DMS153 treated with DMSO at 0.1 percent for 48 hours (cell line): ENCODE measurements around the gene TXNDC5.
"Not testable (repeated sequence)": the region's sequence is repeated elsewhere in the genome, so short reads cannot be mapped to it uniquely, and the experiment has no call there.

Source experiments
- DNase-seq: peaks from one replicate; lab custom pipeline; 2025; ENCODE audit not compliant: unreplicated experiment; lab: John Stamatoyannopoulos, UW

TXNDC5 gene

DNA sequence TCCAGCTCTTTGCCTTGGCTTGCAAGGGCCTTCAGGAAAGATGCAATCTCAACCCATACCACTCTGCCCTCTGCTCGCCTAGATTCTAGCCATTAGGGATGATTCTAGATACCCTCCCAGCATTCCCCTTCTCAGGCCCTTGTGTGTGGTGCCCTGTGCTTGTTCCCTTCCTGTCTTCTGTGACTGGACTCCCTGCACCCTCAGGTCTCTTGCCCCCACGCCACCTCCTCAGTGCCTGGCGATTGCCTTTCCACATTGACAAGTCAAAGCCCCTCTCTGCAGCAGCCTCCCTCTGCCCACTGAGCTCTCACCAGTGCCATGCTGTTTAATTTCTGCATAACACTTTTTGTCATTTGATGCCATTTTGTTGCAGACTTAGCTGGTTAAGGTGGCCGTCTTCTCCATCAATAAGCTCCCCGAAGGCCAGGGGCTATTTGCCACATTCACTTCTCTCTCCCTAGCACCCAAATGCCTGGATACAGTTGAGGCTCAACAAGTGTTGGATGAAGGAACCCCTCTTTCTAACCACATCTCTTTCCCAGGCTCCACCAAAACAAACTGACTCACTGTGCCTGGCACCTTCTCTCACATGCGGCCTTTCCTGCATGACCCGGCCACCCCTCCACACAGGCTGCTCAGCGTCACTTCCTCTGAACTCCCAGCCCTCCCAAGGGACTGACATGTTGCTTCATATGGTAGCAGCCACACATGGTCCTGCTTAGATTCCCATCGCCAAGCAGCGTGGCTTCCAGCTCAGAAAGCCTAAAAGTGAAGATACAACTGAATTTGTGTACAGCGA is 4.6 kb upstream of the TXNDC5 start:
- no peak for DNase-seq

DNA sequence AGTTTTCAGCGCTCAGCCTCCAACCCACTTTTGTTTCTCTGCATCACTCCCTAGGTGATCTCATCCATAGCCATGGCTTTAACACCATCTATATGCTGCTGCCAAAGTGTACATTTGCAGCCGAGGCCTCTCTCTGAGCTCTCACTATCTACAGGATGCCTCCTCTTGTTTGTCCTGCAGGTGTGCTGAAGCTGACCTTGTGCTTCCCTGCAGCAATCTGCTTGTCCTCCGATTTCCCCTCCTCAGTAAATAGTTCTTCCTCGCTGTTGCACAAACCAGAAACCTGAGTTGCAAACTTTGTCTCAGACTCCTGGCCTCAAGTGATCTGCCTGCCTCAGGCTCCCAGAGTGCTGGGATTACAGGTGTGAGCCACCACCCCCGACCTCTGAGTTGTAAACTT is 3.7 kb upstream of the TXNDC5 start:
- DNase-seq: no peak

DNA sequence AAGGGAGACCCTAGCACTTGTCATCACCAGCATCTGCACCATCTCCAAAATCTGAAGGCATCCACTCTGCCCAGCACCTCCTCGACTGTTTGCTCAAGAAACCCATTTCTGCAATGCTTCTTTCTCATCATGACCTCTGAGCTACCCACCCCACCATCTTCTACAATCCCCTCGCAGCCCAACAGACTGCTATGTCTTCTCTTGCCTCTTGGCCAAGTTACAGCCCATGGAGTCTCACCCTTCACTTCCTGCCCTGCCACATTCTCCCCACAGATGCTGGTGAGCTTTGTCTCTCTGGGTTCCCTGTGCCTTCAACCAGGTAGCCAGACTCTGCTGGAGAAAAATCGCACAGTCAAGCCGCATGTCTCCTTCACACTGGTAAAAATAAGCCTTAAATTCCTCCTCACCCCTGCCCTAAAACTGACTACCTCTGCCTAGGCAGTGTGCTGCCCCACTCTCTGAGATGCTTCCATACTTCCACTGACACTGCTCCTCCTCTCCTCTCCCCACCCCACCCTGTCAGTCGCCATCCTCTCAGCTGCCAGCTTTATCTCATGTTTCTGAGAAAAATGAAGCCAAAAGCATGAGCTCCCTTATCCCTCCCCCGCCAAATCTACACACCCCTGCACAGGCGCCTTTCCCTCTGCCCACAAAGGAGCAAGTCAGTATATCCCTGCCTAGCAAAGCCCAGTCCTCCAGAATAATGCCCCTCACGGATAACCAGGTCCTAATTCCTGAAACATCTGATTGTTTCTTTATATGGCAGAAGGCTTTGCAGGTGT is 2.3 kb upstream of the TXNDC5 start:
- no peak for DNase-seq

DNA sequence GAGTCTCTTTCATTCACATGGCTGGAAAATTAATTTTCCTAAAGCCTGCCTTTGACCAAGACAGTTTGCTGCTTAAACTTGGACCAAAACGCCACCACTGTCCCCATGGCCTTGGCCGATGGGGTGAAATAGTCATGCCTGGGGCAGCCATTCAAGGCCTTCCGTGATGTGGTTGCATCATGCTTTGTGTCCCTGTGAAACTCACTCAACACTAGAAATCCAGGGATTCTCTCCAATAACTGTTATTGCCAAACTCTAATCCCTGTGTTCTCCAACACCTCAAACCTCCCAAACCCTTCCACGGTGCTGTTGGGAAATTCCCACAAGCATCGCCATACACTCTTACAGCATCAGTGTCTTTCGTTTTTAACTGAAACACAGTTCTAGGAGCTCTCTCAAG is 1.4 kb upstream of the TXNDC5 start:
- DNase-seq: no peak

DNA sequence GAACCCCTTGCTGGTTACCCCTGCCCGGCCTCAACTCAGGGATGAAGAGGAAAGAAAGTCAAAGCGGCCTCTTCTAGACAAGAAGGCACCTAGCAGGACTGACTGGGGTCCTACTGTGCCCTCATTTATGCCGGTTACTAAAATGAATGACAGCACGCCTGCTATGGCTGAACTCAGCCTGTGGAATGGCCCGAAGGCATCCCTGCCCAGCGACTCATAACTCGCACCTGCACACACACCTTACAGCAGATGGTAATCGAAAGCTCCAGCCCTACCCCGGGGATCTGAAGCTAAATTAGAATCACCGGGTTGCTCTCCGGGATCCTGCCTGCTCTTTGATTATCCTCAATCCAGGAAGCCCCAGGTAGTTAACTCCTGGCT is 747 bp upstream of the TXNDC5 start:
- DNase-seq: no peak

DNA sequence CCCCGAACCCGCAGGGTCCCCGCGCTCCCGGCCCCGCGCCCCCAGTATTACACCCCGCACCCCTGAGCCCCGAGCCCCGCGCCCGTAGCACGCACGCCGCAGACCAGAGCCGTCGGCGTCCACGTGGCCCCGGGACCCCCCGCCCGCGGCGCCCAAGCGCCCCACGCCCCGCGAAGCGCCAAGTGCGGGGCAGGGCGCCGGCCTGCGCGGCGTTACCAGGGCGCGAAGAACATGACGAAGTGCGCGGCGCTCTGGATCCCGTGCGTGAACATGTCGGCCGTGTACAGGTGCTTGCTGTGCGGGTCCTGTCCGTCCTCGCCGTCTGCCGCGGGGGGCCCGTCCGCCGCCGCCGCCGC is 312 bp downstream of the TXNDC5 start:
- no peak for DNase-seq

DNA sequence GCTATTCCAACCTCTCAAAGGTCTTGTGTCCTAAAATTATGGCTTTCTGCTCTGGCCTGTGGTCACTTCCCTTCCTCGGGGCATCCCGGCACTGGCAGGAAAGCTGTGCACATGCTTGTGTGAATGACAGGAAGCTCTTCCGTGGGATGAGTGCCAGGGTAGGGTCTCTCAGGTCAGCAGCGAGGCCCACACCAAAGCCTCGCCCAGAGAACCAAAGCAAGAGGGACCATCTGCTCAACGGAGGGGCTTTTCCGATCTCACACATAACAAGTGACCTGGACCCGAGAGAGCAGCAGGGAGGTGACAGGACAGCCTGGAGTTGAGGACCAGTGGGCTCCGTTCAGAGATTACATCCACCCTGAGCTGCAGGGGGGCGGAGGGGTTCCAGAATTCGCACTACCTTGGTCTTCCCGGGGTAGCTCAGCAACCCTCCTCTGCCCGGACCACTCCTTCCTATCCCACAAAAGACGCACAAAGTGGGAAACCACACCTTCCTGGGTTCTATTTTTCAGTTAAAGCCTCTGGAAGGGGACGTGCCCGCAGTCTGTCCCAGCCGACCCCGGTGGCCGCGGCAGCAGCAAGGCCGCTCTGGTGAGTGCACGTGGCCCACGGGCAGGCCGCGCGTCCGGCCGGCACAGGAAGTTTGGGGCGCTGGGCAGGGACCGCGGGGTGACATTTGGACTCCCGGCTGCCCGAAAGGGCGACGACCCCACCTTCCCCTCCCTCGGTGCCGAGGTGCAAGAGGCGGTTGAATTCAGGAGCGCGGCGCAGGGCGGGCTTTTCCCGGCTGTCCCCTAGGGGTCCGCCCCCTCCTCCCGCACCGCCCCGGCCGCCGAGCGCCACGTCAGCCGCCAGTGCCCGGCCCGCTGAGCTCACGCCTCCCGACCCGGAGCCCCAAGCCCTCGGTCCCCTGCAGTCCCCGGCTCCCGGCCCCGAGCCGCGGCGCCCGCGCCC is 988 bp downstream of the TXNDC5 start:
- DNase-seq: no peak

DNA sequence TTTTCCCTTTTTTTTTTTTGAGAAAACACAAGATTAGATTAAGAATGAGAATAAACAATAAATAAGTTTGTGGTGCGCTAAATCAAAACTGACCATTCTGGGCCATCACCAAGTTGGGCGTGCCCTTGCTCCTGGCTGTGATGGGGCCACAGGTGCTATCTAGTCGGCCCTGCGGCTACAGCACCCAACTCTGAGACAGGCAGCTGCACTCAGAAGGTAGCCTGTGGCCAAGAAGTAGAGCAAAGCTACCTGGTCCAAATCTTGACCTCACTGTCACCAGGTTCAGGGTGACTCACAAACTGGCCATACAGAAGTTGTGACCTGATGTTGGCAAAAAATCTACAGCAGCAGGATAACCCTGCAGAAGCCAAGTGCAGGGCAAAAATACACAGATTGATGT is 3.4 kb downstream of the TXNDC5 start:
- no peak for DNase-seq

DNA sequence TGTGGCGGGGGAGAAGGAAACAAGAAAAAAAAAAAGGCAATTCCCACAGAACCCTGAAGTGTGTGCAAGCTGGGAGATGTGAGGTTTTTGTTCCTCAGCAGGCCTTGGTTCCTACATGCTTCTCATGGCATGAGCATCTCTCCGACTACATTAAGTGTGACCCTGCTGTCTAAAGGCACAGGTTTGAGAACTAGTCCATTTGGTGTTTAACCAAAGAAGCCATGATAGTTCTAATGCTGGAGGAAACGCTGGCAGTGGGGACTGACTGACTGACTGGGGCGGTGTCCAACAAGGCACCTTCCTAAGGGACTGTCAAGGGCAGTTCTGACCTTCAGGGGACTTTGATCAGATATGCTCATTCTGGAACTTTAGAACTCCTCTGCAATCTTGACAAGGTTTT is 3.8 kb downstream of the TXNDC5 start:
- DNase-seq: no peak

DNA sequence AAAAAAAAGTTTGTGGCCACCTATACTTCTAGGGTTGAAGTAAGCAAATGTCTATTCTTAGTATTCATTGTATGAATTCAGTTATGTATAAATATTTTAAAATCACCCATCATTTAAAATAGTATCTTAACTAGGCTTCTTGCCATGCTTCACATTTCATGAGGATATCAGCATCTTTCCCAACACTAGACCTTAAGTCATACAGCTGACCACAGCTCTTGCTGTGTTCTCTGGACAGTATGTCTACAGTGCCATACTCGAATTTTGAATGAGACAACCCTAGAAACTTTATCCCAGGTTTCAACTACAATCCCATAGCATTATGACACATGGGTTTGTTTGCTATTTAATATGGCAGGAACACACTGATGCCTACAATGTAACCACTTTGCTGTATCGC is 5.2 kb downstream of the TXNDC5 start:
- DNase-seq: no peak

DNA sequence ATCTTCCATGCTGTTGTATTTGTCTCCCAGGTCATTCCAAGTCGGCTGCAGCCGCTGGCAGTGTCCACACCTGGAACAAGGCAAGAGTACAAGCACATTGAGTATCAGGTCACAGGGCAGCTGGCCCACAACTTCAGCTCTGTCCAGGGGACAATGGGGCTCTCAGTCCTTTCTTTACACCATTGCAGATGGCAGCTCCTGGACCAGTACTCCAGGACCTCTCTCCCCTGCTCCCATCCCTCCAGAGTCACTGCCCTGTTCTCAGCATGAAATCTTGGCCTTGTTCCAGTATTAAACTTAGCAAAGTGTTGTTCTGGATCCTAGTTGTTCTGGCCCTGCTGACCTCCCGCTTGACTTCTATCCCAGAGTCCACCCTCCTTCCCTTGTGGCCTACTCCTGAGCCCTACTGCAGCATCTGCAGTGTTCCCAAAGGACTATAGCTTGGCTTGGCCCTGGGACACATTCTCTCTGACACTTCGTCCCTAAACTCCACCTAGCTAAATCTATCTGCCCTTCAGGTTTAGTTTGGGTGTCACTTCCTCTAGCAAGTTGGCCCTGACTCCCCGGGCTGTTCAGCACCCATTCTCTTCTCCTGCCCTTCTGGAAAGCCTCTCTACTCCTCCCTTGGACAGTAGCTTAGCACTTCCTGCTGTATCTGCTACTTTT is 5.8 kb downstream of the TXNDC5 start:
- no peak for DNase-seq

DNA sequence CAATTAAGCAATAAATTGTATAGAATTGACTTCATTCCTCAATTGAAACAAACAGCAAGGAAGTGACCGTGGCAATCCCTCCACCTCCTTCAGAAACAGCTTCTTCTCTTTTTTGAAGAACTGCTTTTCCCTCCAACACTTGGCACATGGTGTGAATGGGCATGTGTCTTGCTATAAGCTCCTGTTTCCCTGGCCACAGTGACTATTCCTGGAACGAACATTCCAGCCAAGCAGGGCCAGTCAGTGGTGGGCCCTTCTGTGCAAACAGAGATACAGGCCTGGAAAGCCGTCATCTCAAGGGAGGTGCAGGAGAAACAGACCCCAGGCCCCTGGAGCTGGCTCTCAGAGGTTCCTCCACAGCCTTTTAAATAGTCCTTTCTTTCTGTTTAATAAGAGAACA is 6.9 kb downstream of the TXNDC5 start:
- no peak for DNase-seq

DNA sequence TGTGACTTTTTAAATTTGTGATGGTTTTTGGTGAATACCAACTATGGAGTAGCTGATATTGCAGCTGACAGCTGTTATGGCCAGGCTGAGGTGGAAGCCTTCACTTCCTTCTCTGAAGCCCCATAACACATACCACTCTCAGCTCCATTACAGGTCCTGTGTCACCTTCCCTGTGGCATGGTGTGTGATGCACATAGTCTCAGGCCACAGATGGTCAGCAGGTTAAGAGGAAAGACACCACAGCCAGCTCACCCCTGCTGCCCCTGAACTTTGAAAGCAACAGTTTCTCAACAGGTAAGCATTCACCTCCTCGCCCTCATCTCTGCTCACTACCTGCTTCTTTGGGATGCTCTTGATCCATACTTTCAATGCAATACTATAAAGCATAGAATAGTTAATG is 7.7 kb downstream of the TXNDC5 start:
- no peak for DNase-seq

DNA sequence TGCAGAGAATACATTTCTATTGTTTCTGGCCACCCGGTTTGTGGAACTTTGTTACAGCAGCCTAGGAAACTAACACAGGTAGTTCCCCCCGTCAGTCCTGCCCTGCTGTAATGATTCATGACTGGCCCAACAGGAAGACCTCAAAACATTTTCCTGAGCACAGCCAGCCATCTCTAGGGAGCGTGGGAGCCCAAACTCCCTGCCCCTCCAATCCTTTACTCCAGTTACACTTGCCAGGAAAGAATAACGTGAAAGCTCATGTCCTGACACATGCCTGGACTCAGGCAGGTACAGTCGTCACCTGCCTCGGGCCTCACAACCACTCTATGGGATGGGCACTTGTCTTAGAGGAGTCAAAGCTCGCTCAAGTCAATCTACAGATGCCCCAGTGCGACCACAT is 8.4 kb downstream of the TXNDC5 start:
- DNase-seq: no peak

DNA sequence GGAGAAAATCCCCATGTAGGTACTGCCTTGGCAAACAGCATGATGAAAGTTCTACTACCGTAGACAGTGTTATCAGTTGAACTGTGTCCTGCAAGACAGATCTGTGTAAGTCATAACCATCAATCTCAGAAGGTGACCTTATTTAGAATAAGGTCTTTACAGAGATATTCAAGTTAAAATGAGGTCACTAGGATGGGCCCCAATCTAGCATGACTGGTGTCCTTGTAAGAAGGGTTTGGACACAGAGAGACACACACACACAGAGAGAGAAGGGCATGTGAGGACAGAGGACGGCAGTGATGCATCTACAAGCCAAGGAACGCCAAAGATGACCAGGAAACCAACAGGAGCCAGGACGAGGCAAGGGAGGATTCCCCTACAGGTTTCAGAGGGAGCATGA is 8.8 kb downstream of the TXNDC5 start:
- no peak for DNase-seq

DNA sequence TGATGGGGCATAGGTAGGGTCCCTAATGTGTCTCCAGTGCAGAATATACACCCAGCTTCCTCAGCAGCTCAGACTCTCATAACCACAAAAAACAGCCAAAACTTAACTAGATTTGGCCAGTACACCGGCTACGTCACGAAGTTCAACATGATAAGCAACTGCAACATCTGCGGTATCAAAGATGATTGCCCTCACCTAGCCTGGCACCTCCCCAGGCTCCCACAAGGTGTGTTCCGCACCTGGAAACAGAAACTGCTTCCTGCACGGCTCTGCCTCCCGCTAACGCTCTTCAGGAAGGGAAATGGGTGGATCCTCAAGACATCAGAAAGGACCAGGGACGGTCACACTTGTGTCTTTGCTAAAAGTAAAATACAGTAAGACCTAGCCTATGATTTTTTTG is 9.5 kb downstream of the TXNDC5 start:
- no peak for DNase-seq

DNA sequence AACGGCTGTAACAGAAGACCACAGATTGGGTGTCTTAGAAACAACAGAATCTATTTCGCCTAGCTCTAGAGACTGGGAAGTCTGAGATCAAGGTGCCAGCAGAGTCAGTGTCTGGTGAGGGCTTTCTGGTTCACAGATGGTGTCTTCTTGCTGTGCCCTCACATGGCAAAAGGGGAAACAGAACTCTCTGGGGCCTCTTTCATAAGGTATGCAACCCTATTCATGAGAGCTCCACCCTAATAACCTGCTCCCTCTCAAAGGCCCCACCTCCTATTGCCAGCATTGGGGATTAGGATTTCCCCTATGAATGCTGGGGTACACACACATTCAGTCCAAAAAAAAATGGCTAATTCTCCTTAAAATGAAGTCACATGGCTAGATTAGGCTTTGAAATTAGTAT is 10.0 kb downstream of the TXNDC5 start:
- DNase-seq: no peak

DNA sequence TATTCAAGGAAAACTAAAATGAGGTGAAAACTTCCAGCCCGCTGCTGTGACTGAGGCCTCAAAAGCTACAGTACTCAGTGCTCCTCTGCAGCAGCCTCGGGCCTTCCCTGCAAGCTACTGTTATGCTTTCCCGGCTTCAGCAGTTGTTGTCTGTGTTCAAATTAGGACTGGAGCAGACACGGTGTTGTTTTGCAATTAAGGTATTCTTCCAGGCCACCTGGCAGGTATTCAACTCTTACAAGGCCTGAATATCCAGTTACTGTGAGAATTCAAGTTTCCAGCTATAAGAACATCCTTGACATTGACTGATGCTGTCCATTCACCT is 10.7 kb downstream of the TXNDC5 start:
- no peak for DNase-seq

DNA sequence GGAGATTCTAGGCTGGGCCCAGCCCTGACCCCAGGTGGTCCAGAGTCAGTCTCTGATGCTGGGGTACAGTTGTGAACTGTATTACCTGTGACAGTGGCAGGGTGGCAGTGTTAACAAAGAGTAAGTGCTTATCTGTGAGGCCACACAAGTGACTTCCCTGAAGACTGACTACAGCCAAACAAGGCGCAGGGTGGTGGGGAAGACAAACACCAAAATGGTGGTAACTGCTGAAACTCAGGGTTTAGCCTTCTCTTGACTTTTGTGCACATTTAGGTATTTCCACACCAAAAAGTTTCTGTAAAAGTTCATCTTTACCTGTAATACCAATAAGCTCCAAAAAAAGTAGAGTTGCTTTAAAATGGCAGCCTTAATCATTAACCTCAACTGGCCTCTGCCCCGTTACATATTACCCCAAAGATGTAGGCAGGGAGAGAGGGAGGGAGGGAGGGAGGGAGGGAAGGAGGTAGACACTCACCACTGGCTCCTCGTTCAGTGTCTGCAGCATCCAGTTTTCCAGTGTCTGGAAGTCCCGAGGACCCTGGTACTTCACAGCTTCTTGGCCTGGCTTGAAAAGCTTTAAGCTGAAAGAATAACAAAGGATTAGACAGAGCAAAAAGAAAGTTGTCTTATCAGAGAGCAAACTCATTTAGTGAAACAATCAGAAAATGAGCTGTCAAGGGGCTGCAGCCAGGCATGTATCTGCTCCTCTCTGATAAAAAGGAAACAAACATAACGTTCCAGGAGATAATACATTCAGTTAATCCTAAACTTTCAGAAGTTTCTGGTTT is 11.3 kb downstream of the TXNDC5 start:
- DNase-seq: no peak

DNA sequence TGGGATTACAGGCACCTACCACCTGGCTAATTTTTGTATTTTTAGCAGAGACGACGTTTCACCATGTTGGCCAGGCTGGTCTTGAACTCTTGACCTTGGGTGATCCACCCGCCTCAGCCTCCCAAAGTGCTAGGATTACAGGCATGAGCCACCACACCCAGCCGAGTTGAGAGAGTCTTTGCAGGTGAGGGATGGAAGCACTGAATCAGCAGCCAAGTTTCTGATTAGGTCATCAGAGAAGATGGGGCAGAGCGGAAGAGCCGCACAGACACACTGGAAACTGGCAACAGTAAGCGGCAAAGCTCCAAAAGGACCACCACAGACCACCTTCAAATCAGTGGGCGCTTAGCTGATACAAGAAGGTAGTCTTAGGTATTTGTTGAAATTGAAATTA is 12.4 kb downstream of the TXNDC5 start:
- not testable (repeated sequence) for DNase-seq
